NCI-H2196 (cell line): ENCODE data around the gene P4HA3.

Experiments used
- DNase-seq: peaks from one replicate; lab custom pipeline; 2025; ENCODE audit not compliant: unreplicated experiment; lab: John Stamatoyannopoulos, UW

Gene P4HA3

GRCh38 chr11:74318241-74318932 lies 6.9 kb upstream of the P4HA3 start:
- no peak for DNase-seq

GRCh38 chr11:74316772-74317505 lies 5.5 kb upstream of the P4HA3 start:
- DNase-seq = no peak

GRCh38 chr11:74312326-74312725 lies 886 bp upstream of the P4HA3 start:
- no peak for DNase-seq

DNA sequence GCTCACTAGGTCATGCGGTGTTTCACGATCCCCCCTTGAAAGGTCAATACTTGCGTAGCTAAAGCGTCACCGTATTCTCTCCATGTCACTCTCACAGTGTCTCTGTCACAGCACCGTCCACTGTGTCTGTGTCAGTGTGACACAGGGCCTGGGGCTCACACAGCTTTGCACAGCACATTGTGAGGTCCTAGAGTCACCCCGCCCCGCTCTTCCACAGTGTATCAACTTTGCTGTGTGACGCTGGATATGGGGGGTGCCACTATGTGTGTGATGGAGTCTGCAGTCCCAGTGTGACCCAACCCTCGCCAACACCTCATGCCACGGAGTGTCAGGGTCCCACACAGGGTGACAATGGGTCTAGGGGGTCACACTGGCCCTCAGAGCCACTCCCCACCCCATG lies 583 bp downstream of the P4HA3 start:
- no peak for DNase-seq

DNA sequence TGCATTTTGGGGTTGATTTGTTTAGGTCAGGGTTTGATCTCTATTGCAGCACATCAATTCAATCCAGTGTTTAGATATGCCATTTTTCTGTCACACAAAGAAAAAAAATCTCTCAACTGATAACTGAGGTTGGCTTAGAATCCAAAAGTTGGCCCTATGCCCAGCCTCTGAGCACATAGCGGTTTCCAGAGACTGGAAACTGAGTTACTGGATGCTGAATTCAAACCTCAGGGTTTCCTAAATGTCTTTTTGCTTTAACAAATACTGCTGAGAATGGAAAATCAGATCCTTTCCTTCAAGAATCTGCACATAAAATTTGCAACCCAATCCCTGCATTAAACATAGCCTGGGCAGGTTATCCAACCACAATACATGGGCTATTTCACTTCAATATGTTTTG lies 4.0 kb downstream of the P4HA3 start:
- DNase-seq = peak; percentile 31

GRCh38 chr11:74306435-74307175 lies 4.8 kb downstream of the P4HA3 start:
- no peak for DNase-seq

DNA sequence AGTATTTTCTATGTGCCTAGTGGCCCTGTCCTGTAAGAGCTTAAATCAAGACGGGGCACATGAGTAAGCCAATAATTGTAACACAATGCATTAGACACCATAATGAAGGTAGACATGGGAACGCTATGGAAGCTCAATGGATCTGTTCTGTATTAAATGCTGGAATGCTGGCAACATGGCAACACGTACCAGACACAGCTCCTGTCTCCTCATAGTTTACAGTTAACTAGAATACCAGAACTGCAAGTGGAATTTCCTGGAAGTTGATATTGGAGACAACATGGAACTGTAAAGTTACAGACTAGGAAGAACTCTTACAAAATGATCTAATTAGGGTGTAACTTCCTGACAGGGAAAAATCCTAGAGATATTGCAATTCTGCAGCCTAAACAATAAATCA lies 12.4 kb downstream of the P4HA3 start:
- DNase-seq = no peak

- no peak for DNase-seq
Measured at GRCh38 chr11:74297484-74297883, 14.0 kb downstream of the P4HA3 start.

DNA sequence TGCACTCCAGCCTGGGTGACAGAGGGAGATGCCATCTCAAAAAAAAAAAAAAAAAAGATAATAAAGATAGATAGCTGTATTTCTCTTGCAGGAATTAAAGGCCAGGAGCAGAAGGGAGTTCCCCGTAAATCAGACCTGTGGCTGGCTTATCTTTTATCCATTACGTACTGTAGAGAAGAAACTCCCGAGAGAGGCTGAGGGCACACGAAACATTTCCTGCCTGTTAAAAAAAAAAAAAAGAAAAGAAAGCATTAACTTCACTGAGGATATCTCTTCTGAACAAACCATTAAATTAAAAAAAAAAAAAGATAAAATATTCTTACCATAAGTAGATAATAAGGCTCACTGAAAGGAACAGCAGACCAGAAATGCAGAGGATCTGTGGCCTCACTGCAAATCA lies 22.5 kb downstream of the P4HA3 start:
- no peak for DNase-seq

- DNase-seq = no peak
Measured at GRCh38 chr11:74288161-74288560, 23.3 kb downstream of the P4HA3 start.

- DNase-seq = no peak
Measured at GRCh38 chr11:74284466-74284865, 27.0 kb downstream of the P4HA3 start.

GRCh38 chr11:74283580-74284180 lies 27.8 kb downstream of the P4HA3 start:
- DNase-seq = no peak

DNA sequence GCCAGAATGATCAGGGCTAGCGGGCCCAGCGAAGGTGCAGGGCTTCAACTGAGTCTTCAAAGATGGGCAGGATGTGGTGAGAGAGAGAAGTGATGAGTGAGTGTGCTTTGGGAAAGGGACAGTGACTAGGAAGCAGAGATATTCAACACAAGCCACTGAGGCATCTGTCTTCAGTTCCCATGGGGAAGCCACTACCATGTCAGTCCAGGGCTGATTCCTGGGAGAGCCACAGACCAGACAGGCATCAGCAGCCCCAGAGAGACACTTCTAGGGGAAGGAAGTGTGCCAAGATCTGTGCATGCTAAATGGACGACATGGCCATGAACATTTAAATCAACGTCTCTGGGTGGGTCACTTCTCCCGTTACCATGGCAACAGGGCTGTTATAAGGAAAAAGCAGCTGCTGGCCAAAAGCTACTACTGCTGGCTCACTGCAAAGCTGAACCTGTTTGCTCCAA lies 28.5 kb downstream of the P4HA3 start:
- peak; percentile 21 for DNase-seq

GRCh38 chr11:74282421-74282820 lies 29.0 kb downstream of the P4HA3 start:
- DNase-seq = no peak

GRCh38 chr11:74280494-74280893 lies 30.9 kb downstream of the P4HA3 start:
- no peak for DNase-seq

DNA sequence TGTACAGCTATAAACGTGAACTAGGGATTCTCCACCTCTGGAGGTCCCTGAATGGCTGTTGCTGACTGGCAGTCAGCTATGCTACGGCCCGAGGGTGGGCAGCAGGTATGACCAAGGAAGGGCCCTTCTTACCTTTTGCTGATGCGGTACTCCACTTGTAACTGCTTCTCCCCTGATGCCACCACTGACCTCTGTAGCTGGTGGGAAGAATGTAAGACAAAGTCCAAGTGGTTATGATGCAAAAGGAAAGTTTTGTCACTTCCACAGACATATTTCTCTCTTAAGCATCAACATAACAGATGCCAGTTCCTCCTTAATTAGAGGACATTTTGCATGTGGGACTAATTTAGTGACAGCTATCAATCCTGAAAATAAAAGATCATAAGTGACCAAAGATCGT lies 32.2 kb downstream of the P4HA3 start:
- DNase-seq = no peak

DNA sequence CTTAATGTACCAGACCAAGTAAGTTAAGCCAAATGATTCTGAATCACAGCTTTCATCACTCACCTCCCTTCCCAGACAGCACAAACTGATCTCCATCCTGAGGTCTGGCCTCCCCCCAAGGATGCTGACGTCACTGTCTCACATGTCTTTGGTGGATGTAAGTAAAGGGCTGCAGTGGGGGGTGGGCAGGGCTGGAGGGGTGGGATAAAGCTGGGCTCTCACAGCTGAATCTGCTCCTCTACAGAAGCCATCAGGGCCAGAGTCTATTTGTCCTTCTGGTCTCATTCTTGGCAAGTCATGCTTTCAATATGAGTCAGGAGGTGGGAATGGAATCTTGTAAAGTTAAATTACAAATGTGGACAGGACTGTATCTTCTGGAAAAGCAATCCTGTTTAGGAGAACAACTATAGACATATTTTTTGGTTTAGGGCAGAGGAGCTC lies 32.7 kb downstream of the P4HA3 start:
- DNase-seq = no peak

GRCh38 chr11:74278103-74278502 lies 33.3 kb downstream of the P4HA3 start:
- no peak for DNase-seq

DNA sequence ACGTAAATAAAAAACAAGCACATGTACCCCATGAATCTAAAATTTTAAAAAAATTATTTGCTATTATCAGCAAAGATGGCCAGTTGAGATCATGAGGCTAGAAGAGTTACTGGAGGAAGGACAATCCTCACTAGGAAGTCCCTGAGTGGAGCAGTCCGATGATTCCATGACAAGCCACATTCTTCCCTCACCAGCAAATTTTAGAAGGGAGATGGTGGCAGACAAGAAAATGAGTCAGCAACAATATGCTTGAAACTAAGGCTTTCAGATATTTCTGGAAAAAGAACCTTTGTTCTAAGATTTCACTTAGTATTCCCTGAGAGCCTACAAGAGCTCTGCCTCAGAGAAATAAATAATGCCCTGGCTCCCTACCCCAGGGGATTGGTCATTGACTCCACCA lies 34.9 kb downstream of the P4HA3 start:
- DNase-seq = no peak

- no peak for DNase-seq
Measured at GRCh38 chr11:74272276-74272675, 39.2 kb downstream of the P4HA3 start.

DNA sequence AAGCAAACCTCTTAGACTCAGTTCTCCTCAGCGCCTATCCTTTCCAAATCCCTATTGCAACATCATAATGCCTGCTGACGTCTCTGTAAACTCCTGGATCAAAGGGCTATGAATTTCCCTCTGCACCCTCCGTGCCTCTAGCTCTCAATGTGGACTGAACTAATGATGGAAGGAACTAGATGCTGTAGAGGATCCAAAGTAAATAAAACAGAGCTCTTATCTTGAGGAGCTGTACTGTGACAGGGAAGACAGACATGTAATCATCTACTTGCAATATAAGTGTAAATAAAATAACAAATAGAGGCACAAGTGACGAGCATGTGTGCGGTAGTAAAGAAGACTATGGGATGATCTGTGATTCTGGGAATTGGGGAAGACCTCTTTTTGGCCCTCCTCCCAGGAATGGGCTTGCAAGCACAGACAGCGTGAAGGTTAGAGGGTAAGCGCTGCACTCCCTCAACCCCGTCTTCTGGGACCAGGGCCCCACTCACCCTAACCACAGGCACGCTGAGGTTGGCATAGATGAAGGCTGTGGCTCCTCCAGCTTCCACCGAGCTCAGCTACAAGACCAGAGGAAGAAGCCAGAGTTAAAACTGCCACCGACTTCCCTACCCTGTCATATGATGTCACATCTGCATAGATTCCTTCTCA lies 42.2 kb downstream of the P4HA3 start:
- DNase-seq = no peak
